ENCODE results near the gene PLD3.

DNA sequence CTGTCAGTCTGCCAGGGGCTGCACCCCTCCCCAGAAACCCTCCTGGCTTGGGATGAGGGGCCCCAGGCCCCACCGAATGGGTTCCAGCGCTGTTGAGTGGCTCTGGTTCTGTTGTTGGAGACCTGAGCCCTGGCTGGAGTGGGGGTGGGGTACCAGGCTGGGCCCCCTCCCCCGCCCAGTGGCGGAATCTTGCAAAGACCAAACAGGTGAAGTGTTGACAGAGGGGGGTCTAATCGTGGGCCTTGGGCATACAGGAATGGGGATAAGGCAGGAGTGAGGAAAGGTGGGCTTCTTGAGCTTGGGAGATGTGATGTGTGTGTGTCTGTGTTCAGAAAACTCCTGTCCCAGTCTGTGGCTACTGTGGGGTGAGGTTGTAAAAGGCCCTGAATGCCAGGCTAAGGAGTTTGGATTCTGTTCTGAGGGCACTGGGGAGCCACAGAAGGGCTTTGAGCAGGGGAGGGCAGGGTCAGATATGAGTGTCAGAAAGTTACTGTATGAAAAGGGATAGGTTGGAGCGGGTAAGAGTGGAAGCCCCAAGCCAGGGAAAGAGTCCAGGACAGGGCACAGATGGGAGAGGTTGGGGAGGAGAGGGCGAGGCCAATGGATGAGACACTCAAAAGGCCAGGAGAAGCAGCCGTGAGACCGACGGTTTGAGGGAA lies 41.7 kb downstream of the PLD3 start, which contains the start of gene HIPK4:
- TF ChIP-seq CTCF (conservative IDR thresholded peaks at IDR 0.05 in 1 of 2, IDR thresholded peaks at IDR 0.05 in 1 of 2; ENCODE audit: low read depth in 1 of 2, low read length in 2 of 2) (no peak), EZH2 (IDR thresholded peaks at IDR 0.05; ENCODE audit: low read length, missing control alignments) (no peak)

Data from fibroblast of lung (primary cell).